ENCODE measurements around the gene LRRFIP1.

Gene LRRFIP1

DNA sequence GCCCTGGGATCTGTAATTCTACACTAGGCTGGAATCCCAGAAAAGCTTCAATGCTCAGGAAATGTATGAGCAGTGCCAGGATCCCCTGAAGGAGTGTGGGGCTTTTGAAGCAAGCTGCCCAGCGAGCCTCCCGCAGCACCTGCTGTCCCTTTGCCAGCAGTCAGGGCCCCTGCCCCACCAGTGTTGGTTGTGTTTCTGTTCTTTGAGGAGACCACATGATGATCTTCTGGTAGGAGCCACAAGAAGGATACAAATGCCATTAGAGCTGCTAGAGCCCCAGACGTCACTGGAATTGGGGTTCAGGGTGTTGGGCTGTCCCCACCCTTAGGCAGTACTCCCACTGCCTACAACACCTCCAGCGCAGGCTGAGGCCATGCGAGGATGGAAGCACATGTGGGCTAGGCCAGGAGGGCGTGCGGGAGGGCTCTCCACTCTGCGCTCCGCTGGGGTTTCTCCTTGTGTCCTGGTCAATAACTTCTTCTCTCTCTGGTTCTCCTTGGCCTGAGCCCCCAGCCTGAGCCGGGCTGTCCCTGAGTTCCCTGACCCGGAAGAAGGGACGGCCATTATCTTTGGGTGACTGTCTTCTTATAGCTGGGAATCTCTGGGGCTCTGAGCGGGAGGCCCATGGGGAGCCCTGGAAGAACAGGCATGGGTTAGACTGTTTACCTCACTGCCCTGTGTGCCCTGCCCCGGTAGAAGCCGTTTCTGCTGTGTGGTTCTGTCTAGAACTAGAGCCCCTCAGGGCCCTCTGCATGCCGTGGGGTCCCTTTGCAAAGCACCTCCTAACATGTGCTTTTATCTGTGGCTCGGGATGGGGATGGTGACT, 73.9 kb downstream of the LRRFIP1 start:
- TF ChIP-seq, protein P1, sequence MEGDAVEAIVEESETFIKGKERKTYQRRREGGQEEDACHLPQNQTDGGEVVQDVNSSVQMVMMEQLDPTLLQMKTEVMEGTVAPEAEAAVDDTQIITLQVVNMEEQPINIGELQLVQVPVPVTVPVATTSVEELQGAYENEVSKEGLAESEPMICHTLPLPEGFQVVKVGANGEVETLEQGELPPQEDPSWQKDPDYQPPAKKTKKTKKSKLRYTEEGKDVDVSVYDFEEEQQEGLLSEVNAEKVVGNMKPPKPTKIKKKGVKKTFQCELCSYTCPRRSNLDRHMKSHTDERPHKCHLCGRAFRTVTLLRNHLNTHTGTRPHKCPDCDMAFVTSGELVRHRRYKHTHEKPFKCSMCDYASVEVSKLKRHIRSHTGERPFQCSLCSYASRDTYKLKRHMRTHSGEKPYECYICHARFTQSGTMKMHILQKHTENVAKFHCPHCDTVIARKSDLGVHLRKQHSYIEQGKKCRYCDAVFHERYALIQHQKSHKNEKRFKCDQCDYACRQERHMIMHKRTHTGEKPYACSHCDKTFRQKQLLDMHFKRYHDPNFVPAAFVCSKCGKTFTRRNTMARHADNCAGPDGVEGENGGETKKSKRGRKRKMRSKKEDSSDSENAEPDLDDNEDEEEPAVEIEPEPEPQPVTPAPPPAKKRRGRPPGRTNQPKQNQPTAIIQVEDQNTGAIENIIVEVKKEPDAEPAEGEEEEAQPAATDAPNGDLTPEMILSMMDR (IDR thresholded peaks at IDR 0.05; ENCODE audit: low read length, missing control alignments): no peak
- no peak overlapping the region for H3K4me3 ChIP-seq (replicated peaks; ENCODE audit: low read depth, low read length)

DNA sequence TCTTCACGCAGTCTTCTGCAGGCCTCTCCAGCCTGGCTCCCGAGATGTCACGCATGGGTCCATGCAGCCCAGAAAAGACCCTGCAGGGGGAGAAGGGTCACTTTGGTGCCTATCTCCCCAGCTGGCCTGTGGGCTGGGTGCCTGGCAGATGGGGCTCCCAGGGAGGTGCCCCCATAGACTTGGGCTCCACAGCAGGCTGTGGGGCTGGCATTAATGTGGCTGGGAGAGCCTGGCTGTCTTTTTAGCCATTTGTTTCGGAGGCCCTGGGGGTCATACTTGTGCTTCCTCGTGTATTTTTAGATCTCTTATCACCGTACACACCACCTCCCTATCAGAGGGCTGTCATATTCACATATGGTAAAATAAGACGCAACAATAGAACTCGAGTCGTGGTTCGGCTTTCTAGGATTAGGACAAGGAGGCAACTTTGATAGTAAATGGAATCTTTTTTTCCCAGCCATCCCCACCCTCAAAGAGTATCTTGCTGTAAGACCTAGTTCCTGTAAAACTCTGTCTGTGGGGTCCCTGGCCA, 74.5 kb downstream of the LRRFIP1 start:
- no peak for DNase-seq (ENCODE audit: low read depth)
- H3K4me3 ChIP-seq (replicated peaks; ENCODE audit: low read depth, low read length): peak overlapping the region; percentile 11
- TF ChIP-seq, protein P1 (IDR thresholded peaks at IDR 0.05; ENCODE audit: low read length, missing control alignments): no peak

More for the DNA sequence above, 73.9 kb downstream of the LRRFIP1 start:
- DNase-seq (ENCODE audit: low read depth): no peak

DNA sequence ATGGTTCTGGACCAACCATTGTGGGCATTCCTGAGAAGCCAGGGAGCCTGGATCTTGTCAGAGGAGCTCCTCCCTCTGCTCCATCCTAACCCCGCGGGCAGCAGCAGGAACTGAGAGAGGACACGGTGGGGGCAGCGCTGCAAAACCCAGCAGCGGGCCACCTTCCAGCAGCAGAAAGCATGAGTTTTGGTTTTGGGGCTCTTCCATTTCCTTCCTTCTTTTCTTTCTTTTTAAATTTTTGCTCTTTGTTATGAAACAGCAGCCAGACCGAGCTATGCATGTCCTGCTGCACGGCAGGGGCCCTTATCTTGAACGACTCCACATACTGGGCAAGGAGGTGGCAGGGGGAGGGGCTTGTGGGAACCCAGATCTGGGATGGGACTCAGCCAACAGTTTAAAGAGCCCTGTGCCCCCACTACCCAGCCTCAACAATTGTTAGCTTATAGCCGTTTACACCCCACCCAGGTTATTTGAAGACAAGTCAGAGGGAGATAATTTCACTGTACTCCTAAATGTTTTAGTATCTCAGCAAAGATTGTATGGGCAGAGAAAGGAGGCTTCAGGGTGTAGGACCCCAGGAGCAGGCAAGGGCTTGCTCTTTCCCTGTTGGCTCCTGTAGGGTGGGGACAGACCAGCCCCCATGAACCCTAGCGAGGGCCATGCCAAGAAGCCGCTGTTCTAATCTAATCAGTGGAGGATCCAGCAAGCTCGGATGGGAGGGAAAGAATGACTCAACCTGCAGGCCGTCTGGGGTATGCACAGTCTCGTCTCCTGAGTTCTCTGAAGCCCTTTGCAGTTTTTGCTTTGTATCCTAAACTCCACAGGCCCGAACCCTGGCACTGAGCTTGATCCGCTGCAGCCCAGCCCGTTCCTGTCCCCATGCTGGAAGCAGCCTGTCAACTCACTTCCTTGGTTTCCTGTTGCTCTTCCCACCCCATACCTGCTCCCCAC, 75.3 kb downstream of the LRRFIP1 start:
- TF ChIP-seq, protein P1 (IDR thresholded peaks at IDR 0.05; ENCODE audit: low read length, missing control alignments): peak; percentile 11
- DNase-seq (ENCODE audit: low read depth): peak; percentile 78
- peak overlapping the region; percentile 12 for H3K4me3 ChIP-seq (replicated peaks; ENCODE audit: low read depth, low read length)

GRCh38 chr2:237704501-237705434, 77.4 kb downstream of the LRRFIP1 start:
- no peak overlapping the region for H3K4me3 ChIP-seq (replicated peaks; ENCODE audit: low read depth, low read length)
- TF ChIP-seq, protein P1 (IDR thresholded peaks at IDR 0.05; ENCODE audit: low read length, missing control alignments): no peak
- peak; percentile 47 for DNase-seq (ENCODE audit: low read depth)

DNA sequence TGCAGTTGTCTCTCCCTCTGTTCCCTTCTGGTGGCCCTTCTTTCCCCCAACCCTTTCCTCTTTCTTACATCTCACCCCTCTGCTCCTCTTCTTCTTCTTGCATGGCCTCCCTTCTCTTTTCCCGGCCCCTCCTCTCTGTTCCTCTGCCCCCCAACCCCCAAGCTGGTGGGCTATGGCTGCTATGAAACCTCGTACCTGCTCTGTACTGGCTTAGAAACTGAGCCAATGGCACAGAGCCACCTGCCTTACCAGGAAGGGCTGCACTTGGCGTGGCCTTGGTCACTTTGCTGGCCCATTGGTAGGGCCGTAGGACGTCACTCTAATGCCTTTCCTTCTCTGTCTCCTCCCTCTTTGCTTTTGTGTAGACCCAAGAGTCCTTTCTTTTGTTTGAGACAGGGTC, 78.9 kb downstream of the LRRFIP1 start:
- TF ChIP-seq, protein P1 (IDR thresholded peaks at IDR 0.05; ENCODE audit: low read length, missing control alignments): no peak
- DNase-seq (ENCODE audit: low read depth): no peak
- no peak overlapping the region for H3K4me3 ChIP-seq (replicated peaks; ENCODE audit: low read depth, low read length)

- TF ChIP-seq, protein P1 (IDR thresholded peaks at IDR 0.05; ENCODE audit: low read length, missing control alignments): no peak
- DNase-seq (ENCODE audit: low read depth): no peak
- no peak overlapping the region for H3K4me3 ChIP-seq (replicated peaks; ENCODE audit: low read depth, low read length)
Measured at GRCh38 chr2:237708065-237708398, 80.6 kb downstream of the LRRFIP1 start.
